ENCODE results near the gene SPRR2F. TPM values are rescaled to one million over a fixed set of nuclear protein-coding genes. Genes with fewer than 3 reads are reported as not detected.

The SPRR2F gene
- total RNA-seq, 4 donors from 2014 or later: 2.8 TPM; not detected in 3

GRCh38 chr1:153072806-153073726 is 40.2 kb downstream of the SPRR2F start:
- DNase-seq: no peak
- Histone ChIP-seq H3K36me3 (no peaks in the 10 kb centered on the region), H3K4me3 (no peak overlapping the region), H3K27ac (no peak overlapping the region), H3K9me3 (no peaks in the 10 kb centered on the region), H3K27me3 (no peaks in the 10 kb centered on the region), H3K4me1 (no peaks in the 10 kb centered on the region)
- intact Hi-C loops (cut with DNase I; ENCODE audit: low total_unique reads): no loop called here
- TF ChIP-seq, protein P1, sequence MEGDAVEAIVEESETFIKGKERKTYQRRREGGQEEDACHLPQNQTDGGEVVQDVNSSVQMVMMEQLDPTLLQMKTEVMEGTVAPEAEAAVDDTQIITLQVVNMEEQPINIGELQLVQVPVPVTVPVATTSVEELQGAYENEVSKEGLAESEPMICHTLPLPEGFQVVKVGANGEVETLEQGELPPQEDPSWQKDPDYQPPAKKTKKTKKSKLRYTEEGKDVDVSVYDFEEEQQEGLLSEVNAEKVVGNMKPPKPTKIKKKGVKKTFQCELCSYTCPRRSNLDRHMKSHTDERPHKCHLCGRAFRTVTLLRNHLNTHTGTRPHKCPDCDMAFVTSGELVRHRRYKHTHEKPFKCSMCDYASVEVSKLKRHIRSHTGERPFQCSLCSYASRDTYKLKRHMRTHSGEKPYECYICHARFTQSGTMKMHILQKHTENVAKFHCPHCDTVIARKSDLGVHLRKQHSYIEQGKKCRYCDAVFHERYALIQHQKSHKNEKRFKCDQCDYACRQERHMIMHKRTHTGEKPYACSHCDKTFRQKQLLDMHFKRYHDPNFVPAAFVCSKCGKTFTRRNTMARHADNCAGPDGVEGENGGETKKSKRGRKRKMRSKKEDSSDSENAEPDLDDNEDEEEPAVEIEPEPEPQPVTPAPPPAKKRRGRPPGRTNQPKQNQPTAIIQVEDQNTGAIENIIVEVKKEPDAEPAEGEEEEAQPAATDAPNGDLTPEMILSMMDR (IDR thresholded peaks at IDR 0.05): no peak
- no peak for TF ChIP-seq POLR2A (IDR thresholded peaks at IDR 0.05)

DNA sequence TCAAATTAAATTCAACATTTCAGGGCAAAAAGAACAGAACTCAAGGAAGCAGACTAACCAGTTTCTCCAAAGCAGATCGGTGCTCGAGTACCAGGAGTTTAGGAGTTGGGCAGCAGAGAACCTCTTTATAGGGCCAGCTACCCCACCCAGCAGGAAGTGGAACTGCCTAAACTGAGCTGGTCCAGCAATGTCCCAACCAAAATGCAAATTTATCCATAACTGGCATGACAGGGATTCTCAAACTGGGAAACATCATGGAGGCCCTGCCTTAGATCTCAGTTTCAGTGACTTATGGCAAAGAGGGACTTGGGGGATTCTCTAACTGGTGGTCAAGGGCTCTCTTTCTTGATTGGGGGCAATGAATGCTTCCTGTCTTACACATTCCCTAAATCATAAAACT is 41.8 kb downstream of the SPRR2F start, which contains the start of gene SPRR2B:
Gene SPRR2B, minus strand, starts transcription at position 101 of the 400 bp plus-strand sequence. CDS start 772 bp downstream, outside the sequence.
- Histone ChIP-seq H3K9me3 (no peaks in the 10 kb centered on the region), H3K4me3 (no peak within 1 kb of the TSS), H3K27ac (no peak within 1 kb of the TSS), H3K27me3 (no peaks in the 10 kb centered on the region), H3K36me3 (no peaks in the 10 kb centered on the region), H3K4me1 (no peaks in the 10 kb centered on the region)
- no peak for TF ChIP-seq POLR2A (IDR thresholded peaks at IDR 0.05)
- TF ChIP-seq, protein P1 (IDR thresholded peaks at IDR 0.05): no peak
- DNase-seq: no peak
- intact Hi-C loops (cut with DNase I; ENCODE audit: low total_unique reads): no loop called here

- Histone ChIP-seq H3K27me3 (no peaks in the 10 kb centered on the region), H3K4me3 (no peak overlapping the region), H3K36me3 (no peaks in the 10 kb centered on the region), H3K4me1 (no peaks in the 10 kb centered on the region), H3K9me3 (no peaks in the 10 kb centered on the region), H3K27ac (no peak overlapping the region)
- TF ChIP-seq POLR2A (IDR thresholded peaks at IDR 0.05): no peak
- TF ChIP-seq, protein P1 (IDR thresholded peaks at IDR 0.05): no peak
- intact Hi-C loops (cut with DNase I; ENCODE audit: low total_unique reads): no loop called here
- DNase-seq: no peak
These were observed 43.1 kb downstream of the SPRR2F start for GRCh38 chr1:153070243-153070642.

Small RNA genes lying within 50 kb of the gene (small RNA-seq; reads per million reads assigned to genes)
- gene SPRR2C: not detected

Other genes starting within 250 kb of the SPRR2F start
- gene SMCP, start 235.2 kb downstream of the SPRR2F start, total RNA-seq: not detected
- not detected for gene IVL, start 205.0 kb downstream of the SPRR2F start, total RNA-seq
- gene SPRR5, start 166.3 kb downstream of the SPRR2F start, total RNA-seq: not detected
- not detected for gene SPRR4, start 142.9 kb downstream of the SPRR2F start, total RNA-seq
- gene SPRR1A, start 129.4 kb downstream of the SPRR2F start, total RNA-seq: not detected
- gene SPRR3, start 111.8 kb downstream of the SPRR2F start, total RNA-seq: under 1 TPM in 2 of 4 donors, not detected in 2; 0.69 to 0.70 TPM
- not detected for gene SPRR1B, start 82.3 kb downstream of the SPRR2F start, total RNA-seq
- not detected for gene SPRR2D, start 72.4 kb downstream of the SPRR2F start, total RNA-seq
- gene SPRR2A, start 56.0 kb downstream of the SPRR2F start, total RNA-seq: under 1 TPM in 1 of 4 donors, not detected in 3; 0.67 TPM
- gene SPRR2B, start 41.9 kb downstream of the SPRR2F start, total RNA-seq: not detected
- gene SPRR2E, start 19.0 kb downstream of the SPRR2F start, total RNA-seq: not detected
- gene SPRR2G, start 37.4 kb upstream of the SPRR2F start, total RNA-seq: not detected
- not detected for gene LELP1, start 89.9 kb upstream of the SPRR2F start, total RNA-seq
- not detected for gene PRR9, start 104.1 kb upstream of the SPRR2F start, total RNA-seq
- gene LORICRIN, start 146.2 kb upstream of the SPRR2F start, total RNA-seq: not detected
- gene PGLYRP3, start 199.4 kb upstream of the SPRR2F start, total RNA-seq: not detected
- gene PGLYRP4, start 235.3 kb upstream of the SPRR2F start, total RNA-seq: not detected
- 100 to 1,000 TPM in 1 of 4 donors, 10 to 100 TPM in 3; 33.4 to 175 (median 54.0) TPM for gene S100A9, start 244.3 kb upstream of the SPRR2F start, total RNA-seq